Measurements from ENCODE around the gene ZNF217. TPM values are rescaled to one million over a fixed set of nuclear protein-coding genes. Genes with fewer than 3 reads are reported as not detected.
"Not testable (repeated sequence)": the region's sequence is repeated elsewhere in the genome, so short reads cannot be mapped to it uniquely, and the experiment has no call there.

The ZNF217 gene
- total RNA-seq, 1 experiment from 2014 or later, result 33.8 TPM

- H3K27ac ChIP-seq (ENCODE audit: low read depth, low read length); DNase-seq (ENCODE audit: low read depth, low spot score); CTCF ChIA-PET; intact Hi-C loops (cut with micrococcal nuclease); RAD21 ChIA-PET (ENCODE audit: low non-redundant PET in 1 of 2, low total read pairs in 2 of 2, uncharacterized antibody in 2 of 2, unreplicated experiment in 2 of 2); ATAC-seq; H3K9ac ChIP-seq (ENCODE audit: low read length); H3K4me1 ChIP-seq (ENCODE audit: control insufficient read depth in 1 of 2, insufficient read depth in 2 of 2, low read length in 2 of 2); H2AFZ ChIP-seq (ENCODE audit: low read depth, low read length, poor library complexity, severe bottlenecking); H3K79me2 ChIP-seq (ENCODE audit: insufficient read depth, low read length); H3K9me3 ChIP-seq (ENCODE audit: control insufficient read depth in 1 of 2, insufficient read depth in 1 of 2, low read depth in 1 of 2, low read length in 2 of 2); H3K9me2 ChIP-seq (ENCODE audit: insufficient read depth); H3K27me3 ChIP-seq (ENCODE audit: insufficient read depth, low read length); H3K4me3 ChIP-seq (replicated peaks in 1 of 2; ENCODE audit: low read depth in 1 of 2, low read length in 2 of 2); H3K36me3 ChIP-seq (ENCODE audit: control insufficient read depth in 1 of 2, insufficient read depth in 2 of 2, low read length in 2 of 2); H3K4me2 ChIP-seq (ENCODE audit: low read length); BruUV-seq (replicated peaks); H4K20me1 ChIP-seq (ENCODE audit: insufficient read depth): not testable (repeated sequence)
- POLR2A ChIA-PET, result interaction anchor here (0.7 kb wide), 2 partner anchors 14 to 190 kb away, joined by 3 to 4 read pairs; no protein-coding TSS in a partner anchor
Observed at GRCh38 chr20:53637310-53637709, 43.7 kb upstream of the ZNF217 start.

DNA sequence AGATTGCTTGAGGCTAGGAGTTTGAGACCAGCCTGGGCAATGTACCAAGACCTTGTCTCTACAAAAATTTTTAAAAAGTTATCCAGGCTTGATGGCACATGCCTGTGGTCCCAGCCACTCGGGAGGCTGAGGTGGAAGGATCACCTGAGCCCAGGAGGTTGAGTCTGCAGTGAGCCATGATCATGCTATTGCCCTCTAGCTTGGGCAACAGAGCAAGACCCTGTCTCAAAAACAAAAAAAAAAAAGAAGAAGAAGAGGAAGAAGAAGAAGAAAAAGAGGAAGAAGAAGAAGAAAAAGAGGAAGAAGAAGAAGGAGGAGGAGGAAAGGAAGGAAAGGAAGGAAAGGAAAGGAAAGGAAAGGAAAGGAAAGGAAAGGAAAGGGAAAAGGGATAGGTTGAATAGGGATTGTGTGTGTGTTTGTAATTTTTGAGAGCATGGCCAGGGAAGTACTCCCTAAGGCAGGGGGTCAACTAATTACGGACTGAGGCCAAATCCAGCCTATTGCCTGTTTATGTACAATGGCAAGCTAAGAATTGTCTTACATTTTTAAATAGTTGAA lies 43.0 kb upstream of the ZNF217 start:
- ChIA-PET POLR2A (interaction anchor here (0.7 to 1.1 kb wide), 3 partner anchors 13 to 191 kb away, joined by 3 to 4 read pairs (median 3); no protein-coding TSS in a partner anchor), CTCF (no interaction called here)
- no peak for DNase-seq (ENCODE audit: low read depth, low spot score)
- TF ChIP-seq, protein P1, sequence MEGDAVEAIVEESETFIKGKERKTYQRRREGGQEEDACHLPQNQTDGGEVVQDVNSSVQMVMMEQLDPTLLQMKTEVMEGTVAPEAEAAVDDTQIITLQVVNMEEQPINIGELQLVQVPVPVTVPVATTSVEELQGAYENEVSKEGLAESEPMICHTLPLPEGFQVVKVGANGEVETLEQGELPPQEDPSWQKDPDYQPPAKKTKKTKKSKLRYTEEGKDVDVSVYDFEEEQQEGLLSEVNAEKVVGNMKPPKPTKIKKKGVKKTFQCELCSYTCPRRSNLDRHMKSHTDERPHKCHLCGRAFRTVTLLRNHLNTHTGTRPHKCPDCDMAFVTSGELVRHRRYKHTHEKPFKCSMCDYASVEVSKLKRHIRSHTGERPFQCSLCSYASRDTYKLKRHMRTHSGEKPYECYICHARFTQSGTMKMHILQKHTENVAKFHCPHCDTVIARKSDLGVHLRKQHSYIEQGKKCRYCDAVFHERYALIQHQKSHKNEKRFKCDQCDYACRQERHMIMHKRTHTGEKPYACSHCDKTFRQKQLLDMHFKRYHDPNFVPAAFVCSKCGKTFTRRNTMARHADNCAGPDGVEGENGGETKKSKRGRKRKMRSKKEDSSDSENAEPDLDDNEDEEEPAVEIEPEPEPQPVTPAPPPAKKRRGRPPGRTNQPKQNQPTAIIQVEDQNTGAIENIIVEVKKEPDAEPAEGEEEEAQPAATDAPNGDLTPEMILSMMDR (IDR thresholded peaks at IDR 0.05 in 2 of 3, conservative IDR thresholded peaks at IDR 0.05 in 1 of 3; ENCODE audit: borderline replicate concordance in 1 of 3, insufficient read depth in 1 of 3, low read depth in 2 of 3, low read length in 2 of 3), result no peak
- no peak for TF ChIP-seq SRF (IDR thresholded peaks at IDR 0.05; ENCODE audit: low read depth)
- no peak for TF ChIP-seq JUND (IDR thresholded peaks at IDR 0.05)
- no peak for TF ChIP-seq ZFX (IDR thresholded peaks at IDR 0.05)
- no peak for TF ChIP-seq FOSL1 (IDR thresholded peaks at IDR 0.05; ENCODE audit: low read depth)
- TF ChIP-seq, protein P2, sequence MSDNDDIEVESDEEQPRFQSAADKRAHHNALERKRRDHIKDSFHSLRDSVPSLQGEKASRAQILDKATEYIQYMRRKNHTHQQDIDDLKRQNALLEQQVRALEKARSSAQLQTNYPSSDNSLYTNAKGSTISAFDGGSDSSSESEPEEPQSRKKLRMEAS (IDR thresholded peaks at IDR 0.05), result no peak
- TF ChIP-seq ZBTB33 (IDR thresholded peaks at IDR 0.05; ENCODE audit: extremely low read depth, insufficient replicate concordance, low read length), result no peak
- TF ChIP-seq EGR1 (IDR thresholded peaks at IDR 0.05; ENCODE audit: low read depth), result no peak
- TF ChIP-seq POLR2A (IDR thresholded peaks at IDR 0.05; ENCODE audit: borderline replicate concordance, extremely low read depth, insufficient read depth, insufficient read length), result no peak
- TF ChIP-seq EZH2phosphoT487 (IDR thresholded peaks at IDR 0.05; ENCODE audit: borderline replicate concordance), result no peak
- TF ChIP-seq, protein P3, sequence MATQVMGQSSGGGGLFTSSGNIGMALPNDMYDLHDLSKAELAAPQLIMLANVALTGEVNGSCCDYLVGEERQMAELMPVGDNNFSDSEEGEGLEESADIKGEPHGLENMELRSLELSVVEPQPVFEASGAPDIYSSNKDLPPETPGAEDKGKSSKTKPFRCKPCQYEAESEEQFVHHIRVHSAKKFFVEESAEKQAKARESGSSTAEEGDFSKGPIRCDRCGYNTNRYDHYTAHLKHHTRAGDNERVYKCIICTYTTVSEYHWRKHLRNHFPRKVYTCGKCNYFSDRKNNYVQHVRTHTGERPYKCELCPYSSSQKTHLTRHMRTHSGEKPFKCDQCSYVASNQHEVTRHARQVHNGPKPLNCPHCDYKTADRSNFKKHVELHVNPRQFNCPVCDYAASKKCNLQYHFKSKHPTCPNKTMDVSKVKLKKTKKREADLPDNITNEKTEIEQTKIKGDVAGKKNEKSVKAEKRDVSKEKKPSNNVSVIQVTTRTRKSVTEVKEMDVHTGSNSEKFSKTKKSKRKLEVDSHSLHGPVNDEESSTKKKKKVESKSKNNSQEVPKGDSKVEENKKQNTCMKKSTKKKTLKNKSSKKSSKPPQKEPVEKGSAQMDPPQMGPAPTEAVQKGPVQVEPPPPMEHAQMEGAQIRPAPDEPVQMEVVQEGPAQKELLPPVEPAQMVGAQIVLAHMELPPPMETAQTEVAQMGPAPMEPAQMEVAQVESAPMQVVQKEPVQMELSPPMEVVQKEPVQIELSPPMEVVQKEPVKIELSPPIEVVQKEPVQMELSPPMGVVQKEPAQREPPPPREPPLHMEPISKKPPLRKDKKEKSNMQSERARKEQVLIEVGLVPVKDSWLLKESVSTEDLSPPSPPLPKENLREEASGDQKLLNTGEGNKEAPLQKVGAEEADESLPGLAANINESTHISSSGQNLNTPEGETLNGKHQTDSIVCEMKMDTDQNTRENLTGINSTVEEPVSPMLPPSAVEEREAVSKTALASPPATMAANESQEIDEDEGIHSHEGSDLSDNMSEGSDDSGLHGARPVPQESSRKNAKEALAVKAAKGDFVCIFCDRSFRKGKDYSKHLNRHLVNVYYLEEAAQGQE (IDR thresholded peaks at IDR 0.05; ENCODE audit: low read depth), result no peak
- TF ChIP-seq TCF7L2 (IDR thresholded peaks at IDR 0.05; ENCODE audit: borderline replicate concordance, extremely low read depth, insufficient read depth, insufficient read length), result no peak

More for the DNA sequence above, 43.0 kb upstream of the ZNF217 start:
- no peak for ATAC-seq
- H3K9ac ChIP-seq (ENCODE audit: low read length), result no peak overlapping the region
- no peak overlapping the region for H3K27ac ChIP-seq (ENCODE audit: low read depth, low read length)
- no peaks in the 10 kb centered on the region for H3K9me2 ChIP-seq (ENCODE audit: insufficient read depth)
- BruUV-seq (replicated peaks), result no TSS peak
- no peaks in the 10 kb centered on the region for H3K36me3 ChIP-seq (ENCODE audit: control insufficient read depth in 1 of 2, insufficient read depth in 2 of 2, low read length in 2 of 2)
- H2AFZ ChIP-seq (ENCODE audit: low read depth, low read length, poor library complexity, severe bottlenecking), result no peak overlapping the region
- no peaks in the 10 kb centered on the region for H3K9me3 ChIP-seq (ENCODE audit: control insufficient read depth in 1 of 2, insufficient read depth in 1 of 2, low read depth in 1 of 2, low read length in 2 of 2)
- H3K4me3 ChIP-seq (replicated peaks in 1 of 2; ENCODE audit: low read depth in 1 of 2, low read length in 2 of 2), result no peak overlapping the region
- RAD21 ChIA-PET (ENCODE audit: low non-redundant PET in 1 of 2, low total read pairs in 2 of 2, uncharacterized antibody in 2 of 2, unreplicated experiment in 2 of 2), result no interaction called here
- H3K4me2 ChIP-seq (ENCODE audit: low read length), result no peak overlapping the region
- intact Hi-C loops (cut with micrococcal nuclease), result no loop called here
- no peaks in the 10 kb centered on the region for H4K20me1 ChIP-seq (ENCODE audit: insufficient read depth)
- H3K4me1 ChIP-seq (ENCODE audit: control insufficient read depth in 1 of 2, insufficient read depth in 2 of 2, low read length in 2 of 2), result peaks cover 0 to 2% of the 10 kb centered on the region in 2 experiments; a peak in 2 of 4 replicates
- no peaks in the 10 kb centered on the region for H3K79me2 ChIP-seq (ENCODE audit: insufficient read depth, low read length)
- H3K27me3 ChIP-seq (ENCODE audit: insufficient read depth, low read length), result no peaks in the 10 kb centered on the region
